Effector memory CD8-positive, alpha-beta T cell (primary cell): ENCODE measurements around the gene TICRR.
"Not testable (repeated sequence)": the region's sequence is repeated elsewhere in the genome, so short reads cannot be mapped to it uniquely, and the experiment has no call there.

ENCODE experiments used
- ATAC-seq: fragments of 150-1000 bp; cut with Tn5 transposase; replicated peaks from 2 replicates; pipeline ENCODE4 v1.10.0; 2021; ENCODE audit warnings: mild to moderate bottlenecking, moderate library complexity
- DNase-seq, 3 experiments: peaks; one replicate each; pipeline ENCODE4 v3.0.0; 2021
- H3K27ac Mint-ChIP-seq, 2 donors: one replicate each; pipeline ENCODE4 v1.8.0; 2022; ENCODE audit warnings: mild to moderate bottlenecking in 2 of 2, mixed read lengths in 2 of 2, moderate library complexity in 2 of 2
- H3K27me3 Mint-ChIP-seq, 2 donors: one replicate each; pipeline ENCODE4 v1.8.0; 2022; ENCODE audit warnings: mixed read lengths in 2 of 2
- H3K36me3 Mint-ChIP-seq: one replicate; pipeline ENCODE4 v1.8.0; 2022; ENCODE audit warnings: mild to moderate bottlenecking, moderate library complexity, mixed read lengths; ENCODE audit not compliant: insufficient read depth
- H3K4me1 Mint-ChIP-seq, 2 donors: one replicate each; pipeline ENCODE4 v1.8.0; 2022; ENCODE audit warnings: low read depth in 2 of 2, mixed read lengths in 2 of 2
- H3K4me3 Mint-ChIP-seq, 2 donors: one replicate each; pipeline ENCODE4 v1.8.0; 2022; ENCODE audit warnings: mild to moderate bottlenecking in 2 of 2, mixed read lengths in 2 of 2, moderate library complexity in 2 of 2
- H3K9me3 Mint-ChIP-seq, 2 donors: one replicate each; pipeline ENCODE4 v1.8.0; 2022; ENCODE audit warnings: mixed read lengths in 2 of 2
- total RNA-seq, 9 experiments: gene quantifications; one replicate each; lab custom pipeline; 2026; lab: John Stamatoyannopoulos, UW

TICRR gene
- total RNA-seq = 0.13 to 3.6 (median 0.87) reads per million in 9 experiments

- H3K27me3 Mint-ChIP-seq = peaks cover 22% of the 10 kb centered on the region in 2 donors
- peaks cover 11% of the 10 kb centered on the region for H3K36me3 Mint-ChIP-seq
- DNase-seq (peak; percentile 90 to 94 (median 92)), ATAC-seq (peak; percentile 97)
- no peaks in the 10 kb centered on the region for H3K9me3 Mint-ChIP-seq
- H3K27ac Mint-ChIP-seq = peak within 1 kb of the TSS; percentile 44 to 50
- H3K4me3 Mint-ChIP-seq = peak within 1 kb of the TSS; percentile 69 to 77
- H3K4me1 Mint-ChIP-seq = peaks cover 9 to 10% of the 10 kb centered on the region in 2 donors
Observed at GRCh38 chr15:89575146-89575655, at the start of gene TICRR. TICRR (plus strand) TSS chr15:89575469; CDS start chr15:89575587, 118 bp downstream.

GRCh38 chr15:89526181-89526580 lies 49.1 kb upstream of the TICRR start:
- H3K4me3 Mint-ChIP-seq = no peak overlapping the region
- no peak overlapping the region for H3K27ac Mint-ChIP-seq
- H3K36me3 Mint-ChIP-seq = no peaks in the 10 kb centered on the region
- H3K4me1 Mint-ChIP-seq = no peaks in the 10 kb centered on the region
- ATAC-seq (no peak), DNase-seq (no peak)
- no peaks in the 10 kb centered on the region for H3K9me3 Mint-ChIP-seq
- H3K27me3 Mint-ChIP-seq = peaks cover 11 to 41% of the 10 kb centered on the region in 2 donors

GRCh38 chr15:89526601-89527441 lies 48.4 kb upstream of the TICRR start:
- no peaks in the 10 kb centered on the region for H3K4me1 Mint-ChIP-seq
- no peaks in the 10 kb centered on the region for H3K9me3 Mint-ChIP-seq
- no peak overlapping the region for H3K4me3 Mint-ChIP-seq
- DNase-seq = no peak
- no peaks in the 10 kb centered on the region for H3K36me3 Mint-ChIP-seq
- peaks cover 11 to 41% of the 10 kb centered on the region in 2 donors for H3K27me3 Mint-ChIP-seq
- no peak overlapping the region for H3K27ac Mint-ChIP-seq
- ATAC-seq = no peak

DNA sequence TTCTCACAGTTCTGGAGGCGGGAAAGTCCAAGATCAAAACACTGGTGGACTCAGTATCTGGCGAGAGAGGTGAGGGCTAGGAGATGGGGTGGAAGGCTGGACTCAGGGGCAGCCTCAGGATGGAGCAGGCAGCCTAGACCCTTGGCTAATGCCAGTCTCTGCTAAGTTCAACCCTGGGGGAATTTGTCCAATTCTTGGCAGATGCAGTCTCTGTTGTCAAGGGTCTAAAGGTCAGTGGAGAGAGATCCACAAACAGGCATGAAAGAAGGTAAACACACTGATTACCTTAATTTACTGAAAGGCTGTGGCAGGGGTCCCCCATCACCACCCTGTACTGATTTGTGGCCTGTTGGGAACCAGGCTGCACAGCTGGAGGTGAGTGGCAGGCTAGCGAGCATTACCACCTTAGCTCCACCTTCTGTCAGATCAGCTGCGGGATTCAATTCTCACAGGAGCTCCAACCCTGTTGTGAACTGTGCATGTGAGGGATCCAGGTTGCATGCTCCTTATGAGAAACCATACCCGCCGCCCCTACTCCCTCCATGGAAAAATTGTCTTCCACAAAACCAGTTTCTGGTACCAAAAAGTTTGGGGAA lies 46.4 kb upstream of the TICRR start:
- Mint-ChIP-seq H3K9me3 (peaks cover 0 to under 1% of the 10 kb centered on the region in 2 donors), H3K4me1 (no peaks in the 10 kb centered on the region), H3K27me3 (peaks cover 7 to 23% of the 10 kb centered on the region in 2 donors), H3K4me3 (no peak overlapping the region), H3K36me3 (no peaks in the 10 kb centered on the region), H3K27ac (no peak overlapping the region)
- ATAC-seq (no peak), DNase-seq (no peak)

DNA sequence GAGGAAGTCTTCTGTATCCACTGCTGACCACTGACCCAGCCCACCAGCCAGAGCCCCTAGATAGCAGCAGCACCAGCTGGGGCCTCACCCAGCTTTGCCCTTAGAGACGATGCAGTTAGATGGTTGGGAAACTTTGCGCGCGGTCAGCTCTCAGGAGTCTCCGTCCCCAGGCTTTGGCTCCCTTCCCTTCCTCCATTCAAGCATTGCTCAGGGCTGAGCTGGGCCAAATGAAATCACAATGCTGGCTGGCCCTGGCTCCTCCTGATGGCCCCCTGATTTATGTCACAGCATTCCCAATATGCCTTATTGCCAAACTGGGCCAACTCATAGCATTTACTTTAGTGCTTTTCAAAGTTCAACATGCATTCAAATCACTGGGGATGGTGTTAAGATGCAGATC lies 44.3 kb upstream of the TICRR start:
- ATAC-seq = no peak
- DNase-seq = no peak
- H3K27me3 Mint-ChIP-seq = peaks cover 3 to 22% of the 10 kb centered on the region in 2 donors
- peaks cover 0 to 2% of the 10 kb centered on the region in 2 donors for H3K9me3 Mint-ChIP-seq
- H3K4me1 Mint-ChIP-seq = no peaks in the 10 kb centered on the region
- H3K36me3 Mint-ChIP-seq = no peaks in the 10 kb centered on the region
- no peak overlapping the region for H3K4me3 Mint-ChIP-seq
- H3K27ac Mint-ChIP-seq = no peak overlapping the region

DNA sequence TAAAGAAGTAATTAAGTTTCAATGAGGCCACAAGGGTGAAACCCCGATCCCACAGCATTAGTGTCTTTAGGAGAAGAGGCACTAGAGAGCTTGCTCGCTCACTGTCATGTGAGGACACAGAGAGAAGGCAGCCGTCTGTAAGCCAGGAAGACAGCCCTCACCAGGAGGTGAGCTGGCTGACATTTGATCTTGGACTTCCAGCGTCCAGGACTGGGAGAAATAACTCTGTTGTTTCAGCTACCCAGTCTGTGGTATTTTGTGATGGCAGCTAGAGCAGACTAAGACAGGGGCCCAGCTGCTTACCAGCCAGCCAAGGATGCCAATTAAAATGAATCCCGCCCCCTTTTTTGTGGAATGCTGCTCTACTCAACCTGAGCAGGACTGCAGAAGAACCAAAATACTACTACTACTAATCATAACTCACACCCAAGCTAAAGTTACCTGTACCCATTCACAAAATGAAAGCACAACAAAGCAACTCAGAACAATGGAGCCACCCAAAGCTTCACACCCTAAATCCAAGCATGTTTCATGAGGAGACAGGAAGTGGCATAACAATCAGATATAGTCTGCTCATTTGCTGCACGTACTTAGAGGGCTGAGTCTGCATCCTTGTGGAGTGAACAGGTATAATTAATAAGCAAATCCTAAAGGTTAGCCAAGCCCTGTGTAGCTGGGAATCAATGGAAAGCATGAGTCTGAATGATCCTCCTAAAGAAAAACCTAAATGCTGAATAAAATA lies 43.3 kb upstream of the TICRR start:
- DNase-seq (no peak), ATAC-seq (no peak)
- Mint-ChIP-seq H3K27ac (no peak overlapping the region), H3K27me3 (peaks cover 6 to 21% of the 10 kb centered on the region in 2 donors), H3K4me3 (no peak overlapping the region), H3K36me3 (no peaks in the 10 kb centered on the region), H3K9me3 (peaks cover 0 to 2% of the 10 kb centered on the region in 2 donors), H3K4me1 (no peaks in the 10 kb centered on the region)

DNA sequence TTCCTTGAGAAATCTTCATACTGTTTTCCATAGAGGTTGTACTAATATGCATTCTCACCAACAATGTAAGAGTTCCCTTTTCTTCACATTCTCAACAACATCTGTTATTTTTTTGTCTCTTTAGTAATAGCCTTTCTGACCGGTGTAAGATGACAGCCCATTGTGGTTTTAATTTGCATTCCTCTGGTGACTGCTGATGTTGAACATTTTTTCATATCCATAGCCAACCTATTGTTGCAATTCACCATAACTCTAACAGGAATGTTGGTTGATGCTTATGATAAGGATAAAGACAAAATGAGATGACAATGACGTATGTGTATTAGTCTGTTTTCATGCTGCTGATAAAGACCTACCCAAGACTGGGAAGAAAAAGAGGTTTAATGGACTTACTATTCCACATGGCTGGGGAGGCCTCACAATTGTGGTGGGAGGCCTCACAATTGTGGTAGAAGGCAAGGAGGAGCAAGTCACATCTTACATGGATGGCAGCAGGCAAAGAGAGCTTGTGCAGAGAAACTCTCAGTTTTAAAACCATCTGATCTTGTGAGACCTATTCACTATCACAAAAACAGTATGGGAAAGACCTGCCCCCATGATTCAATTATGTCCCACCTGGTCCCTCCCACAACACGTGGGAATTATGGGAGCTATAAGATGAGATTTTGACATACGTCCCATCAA lies 41.3 kb upstream of the TICRR start:
- no peak overlapping the region for H3K4me3 Mint-ChIP-seq
- no peaks in the 10 kb centered on the region for H3K36me3 Mint-ChIP-seq
- no peak for ATAC-seq
- H3K9me3 Mint-ChIP-seq = peaks cover 5 to 9% of the 10 kb centered on the region in 2 donors
- no peak overlapping the region for H3K27ac Mint-ChIP-seq
- H3K4me1 Mint-ChIP-seq = no peaks in the 10 kb centered on the region
- no peak for DNase-seq
- peaks cover 16 to 17% of the 10 kb centered on the region in 2 donors for H3K27me3 Mint-ChIP-seq

DNA sequence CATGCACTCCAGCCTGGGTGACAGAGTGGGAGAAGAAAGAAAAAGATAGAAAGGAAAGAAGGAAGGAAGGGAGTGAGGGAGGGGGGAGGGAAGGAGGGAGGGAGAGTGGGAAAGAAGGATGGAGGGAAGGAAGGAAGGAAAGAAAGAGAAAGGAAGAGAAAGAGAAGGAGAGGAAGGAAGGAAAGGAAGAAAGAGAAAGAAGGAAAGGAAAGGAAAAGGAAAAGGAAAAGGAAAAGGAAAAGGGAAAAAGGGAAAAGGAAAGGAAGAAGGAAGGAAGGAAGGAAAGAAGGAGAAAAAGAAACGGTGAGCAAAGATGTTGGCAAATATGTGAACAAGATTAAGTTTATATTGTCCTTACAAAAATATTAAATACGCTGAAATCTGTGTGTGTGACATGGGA lies 36.2 kb upstream of the TICRR start:
- H3K4me1 Mint-ChIP-seq = no peaks in the 10 kb centered on the region
- H3K36me3 Mint-ChIP-seq = no peaks in the 10 kb centered on the region
- ATAC-seq (no peak), DNase-seq (no peak)
- peaks cover 2 to 9% of the 10 kb centered on the region in 2 donors for H3K9me3 Mint-ChIP-seq
- H3K4me3 Mint-ChIP-seq = no peak overlapping the region
- no peak overlapping the region for H3K27ac Mint-ChIP-seq
- H3K27me3 Mint-ChIP-seq = peaks cover 36 to 55% of the 10 kb centered on the region in 2 donors

GRCh38 chr15:89542369-89542768 lies 32.9 kb upstream of the TICRR start:
- Mint-ChIP-seq H3K36me3 (no peaks in the 10 kb centered on the region), H3K9me3 (peaks cover 2 to 9% of the 10 kb centered on the region in 2 donors), H3K4me1 (no peaks in the 10 kb centered on the region), H3K27me3 (peaks cover 36 to 53% of the 10 kb centered on the region in 2 donors), H3K4me3 (no peak overlapping the region), H3K27ac (no peak overlapping the region)
- no peak for DNase-seq
- ATAC-seq = no peak

- DNase-seq (no peak), ATAC-seq (no peak)
- Mint-ChIP-seq H3K27ac (no peak overlapping the region), H3K4me3 (no peak overlapping the region), H3K4me1 (no peaks in the 10 kb centered on the region), H3K9me3 (no peaks in the 10 kb centered on the region), H3K27me3 (peaks cover 33 to 60% of the 10 kb centered on the region in 2 donors), H3K36me3 (no peaks in the 10 kb centered on the region)
Observed at GRCh38 chr15:89543389-89543788, 31.9 kb upstream of the TICRR start.

- not testable (repeated sequence) for H3K36me3 Mint-ChIP-seq, ATAC-seq, H3K4me3 Mint-ChIP-seq, DNase-seq, H3K4me1 Mint-ChIP-seq, H3K9me3 Mint-ChIP-seq, H3K27ac Mint-ChIP-seq
- peaks cover 24 to 47% of the 10 kb centered on the region in 2 donors for H3K27me3 Mint-ChIP-seq
Observed at GRCh38 chr15:89549138-89549537, 26.1 kb upstream of the TICRR start.

DNA sequence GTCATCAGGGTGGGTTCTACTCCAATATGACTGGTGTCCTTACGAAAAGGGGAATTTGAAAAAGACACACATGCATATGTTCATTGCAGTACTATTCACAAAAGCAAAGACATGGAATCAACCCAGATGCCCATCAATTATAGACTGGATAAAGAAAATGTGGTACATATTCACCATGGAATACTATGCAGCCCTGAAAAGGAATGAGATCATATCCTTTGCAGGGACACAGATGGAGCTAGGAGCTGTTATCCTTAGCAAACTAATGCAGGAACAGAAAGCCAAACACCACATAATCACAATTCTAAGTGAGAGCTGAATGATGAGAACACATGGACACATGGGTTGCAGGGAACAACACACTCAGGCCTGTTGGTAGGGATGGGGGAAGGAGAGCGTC lies 24.8 kb upstream of the TICRR start:
- no peak overlapping the region for H3K27ac Mint-ChIP-seq
- ATAC-seq = no peak
- peaks cover 24 to 52% of the 10 kb centered on the region in 2 donors for H3K27me3 Mint-ChIP-seq
- H3K36me3 Mint-ChIP-seq = no peaks in the 10 kb centered on the region
- DNase-seq = no peak
- H3K4me1 Mint-ChIP-seq = no peaks in the 10 kb centered on the region
- no peak overlapping the region for H3K4me3 Mint-ChIP-seq
- H3K9me3 Mint-ChIP-seq = no peaks in the 10 kb centered on the region

DNA sequence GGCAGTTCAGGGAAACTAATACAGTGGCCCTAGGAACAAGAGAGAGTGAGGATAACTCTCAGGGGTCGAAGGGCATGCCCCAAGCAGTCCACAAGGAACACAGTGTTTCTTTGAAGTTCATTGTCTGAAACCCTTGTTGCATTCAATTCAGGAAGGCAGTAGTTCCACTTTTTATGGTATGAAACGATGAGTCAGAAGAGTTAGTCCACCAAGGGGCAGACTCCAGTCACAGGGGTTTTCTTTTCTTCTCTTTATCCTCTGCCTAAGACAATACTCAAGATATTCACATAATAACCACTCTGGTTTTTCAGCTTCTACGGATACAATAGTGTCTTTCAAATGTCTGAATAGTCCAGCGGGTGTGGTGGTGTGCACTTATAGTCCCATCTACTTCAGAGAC lies 23.7 kb upstream of the TICRR start:
- H3K4me3 Mint-ChIP-seq = no peak overlapping the region
- no peaks in the 10 kb centered on the region for H3K4me1 Mint-ChIP-seq
- ATAC-seq = no peak
- no peak for DNase-seq
- peaks cover 21 to 41% of the 10 kb centered on the region in 2 donors for H3K27me3 Mint-ChIP-seq
- H3K36me3 Mint-ChIP-seq = no peaks in the 10 kb centered on the region
- no peak overlapping the region for H3K27ac Mint-ChIP-seq
- no peaks in the 10 kb centered on the region for H3K9me3 Mint-ChIP-seq
